ENCODE results near the gene TMCC3. TPM values are rescaled to one million over a fixed set of nuclear protein-coding genes. Genes with fewer than 3 reads are reported as not detected.
"Not testable (repeated sequence)": the region's sequence is repeated elsewhere in the genome, so short reads cannot be mapped to it uniquely, and the experiment has no call there.

TMCC3 gene
- total RNA-seq, 1 donor from 2014 or later = 0.65 TPM

DNA sequence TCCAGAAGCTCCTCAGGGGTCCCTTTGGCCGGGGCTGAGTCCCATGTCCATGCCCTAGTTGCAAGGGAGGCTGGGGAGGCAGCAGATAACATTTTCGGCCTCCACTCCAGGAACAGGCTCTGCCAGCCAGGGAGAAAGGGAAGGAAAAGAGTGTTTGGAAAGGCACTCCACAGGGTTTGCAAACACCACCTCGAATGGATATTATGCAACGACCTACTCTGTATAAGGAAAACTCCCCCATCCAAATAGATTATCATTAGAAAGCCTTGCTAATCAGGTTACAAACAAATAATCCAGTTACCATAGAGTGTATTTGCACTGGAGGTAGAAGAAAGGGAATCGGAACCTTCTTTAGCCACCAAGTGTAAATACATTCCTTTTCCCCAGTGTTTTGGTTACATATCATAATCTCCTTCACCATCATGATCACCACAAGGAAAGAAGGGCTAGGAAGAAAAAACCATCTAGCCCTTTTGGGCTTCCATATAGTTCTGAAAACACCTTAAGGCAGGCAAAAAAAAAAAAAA, 40.4 kb downstream of the TMCC3 start:
- Mint-ChIP-seq H3K4me1 (ENCODE audit: low read depth) (no peaks in the 10 kb centered on the region), H3K27me3 (ENCODE audit: low read depth) (peaks cover 5% of the 10 kb centered on the region), H3K27ac (ENCODE audit: unreplicated experiment) (no peak overlapping the region), H3K9me3 (ENCODE audit: low read depth) (peaks cover 15% of the 10 kb centered on the region), H3K4me3 (ENCODE audit: unreplicated experiment) (no peak overlapping the region), H3K36me3 (ENCODE audit: low read depth) (peaks cover 4% of the 10 kb centered on the region)
- no peak for TF ChIP-seq CTCF (IDR thresholded peaks at IDR 0.05)
- no peak for DNase-seq (ENCODE audit: low spot score)

DNA sequence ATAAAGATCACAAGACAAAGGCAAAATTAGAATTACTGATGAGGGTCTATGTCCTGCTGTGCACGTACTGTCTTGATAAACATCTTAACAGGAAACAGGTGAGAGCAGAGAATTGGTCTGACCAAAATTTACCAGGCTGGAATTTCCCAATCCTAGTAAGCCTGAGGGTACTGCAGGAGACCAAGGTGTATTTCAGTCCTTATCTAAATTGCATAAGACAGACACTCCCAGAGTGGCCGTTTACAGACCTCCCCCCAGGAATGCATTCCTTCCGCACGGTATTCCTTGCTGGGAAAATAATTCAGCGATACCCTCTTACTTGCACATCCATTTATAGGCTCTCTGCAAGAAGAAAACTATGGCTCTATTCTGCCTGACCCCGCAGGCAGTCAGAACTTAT, 43.5 kb downstream of the TMCC3 start:
- not testable (repeated sequence) for H3K36me3 Mint-ChIP-seq (ENCODE audit: low read depth); H3K27me3 Mint-ChIP-seq (ENCODE audit: low read depth)

GRCh38 chr12:94604366-94604698, 46.0 kb downstream of the TMCC3 start:
- no peak for TF ChIP-seq CTCF (IDR thresholded peaks at IDR 0.05)
- DNase-seq (ENCODE audit: low spot score) = no peak
- H3K36me3 Mint-ChIP-seq (ENCODE audit: low read depth) = peaks cover 4% of the 10 kb centered on the region
- H3K27ac Mint-ChIP-seq (ENCODE audit: unreplicated experiment) = no peak overlapping the region
- H3K9me3 Mint-ChIP-seq (ENCODE audit: low read depth) = peaks cover 15% of the 10 kb centered on the region
- no peak overlapping the region for H3K4me3 Mint-ChIP-seq (ENCODE audit: unreplicated experiment)
- H3K27me3 Mint-ChIP-seq (ENCODE audit: low read depth) = peaks cover 6% of the 10 kb centered on the region
- H3K4me1 Mint-ChIP-seq (ENCODE audit: low read depth) = no peaks in the 10 kb centered on the region

More for the DNA sequence above, 43.5 kb downstream of the TMCC3 start:
- H3K4me3 Mint-ChIP-seq (ENCODE audit: unreplicated experiment); H3K27ac Mint-ChIP-seq (ENCODE audit: unreplicated experiment); DNase-seq (ENCODE audit: low spot score); H3K4me1 Mint-ChIP-seq (ENCODE audit: low read depth): not testable (repeated sequence)
- peaks cover 15% of the 10 kb centered on the region for H3K9me3 Mint-ChIP-seq (ENCODE audit: low read depth)

- H3K36me3 Mint-ChIP-seq (ENCODE audit: low read depth) = peaks cover 4% of the 10 kb centered on the region
- peaks cover 15% of the 10 kb centered on the region for H3K9me3 Mint-ChIP-seq (ENCODE audit: low read depth)
- peaks cover 6% of the 10 kb centered on the region for H3K27me3 Mint-ChIP-seq (ENCODE audit: low read depth)
- DNase-seq (ENCODE audit: low spot score) = no peak
- peak; percentile 76 for TF ChIP-seq CTCF (IDR thresholded peaks at IDR 0.05)
- no peak overlapping the region for H3K4me3 Mint-ChIP-seq (ENCODE audit: unreplicated experiment)
- no peaks in the 10 kb centered on the region for H3K4me1 Mint-ChIP-seq (ENCODE audit: low read depth)
- no peak overlapping the region for H3K27ac Mint-ChIP-seq (ENCODE audit: unreplicated experiment)
These were observed 46.7 kb downstream of the TMCC3 start for GRCh38 chr12:94603434-94604365.

- H3K27ac Mint-ChIP-seq (ENCODE audit: unreplicated experiment) = no peak overlapping the region
- DNase-seq (ENCODE audit: low spot score) = no peak
- no peak overlapping the region for H3K4me3 Mint-ChIP-seq (ENCODE audit: unreplicated experiment)
- peaks cover 13% of the 10 kb centered on the region for H3K9me3 Mint-ChIP-seq (ENCODE audit: low read depth)
- peaks cover 2% of the 10 kb centered on the region for H3K36me3 Mint-ChIP-seq (ENCODE audit: low read depth)
- H3K27me3 Mint-ChIP-seq (ENCODE audit: low read depth) = peaks cover 5% of the 10 kb centered on the region
- TF ChIP-seq CTCF (IDR thresholded peaks at IDR 0.05) = no peak
- H3K4me1 Mint-ChIP-seq (ENCODE audit: low read depth) = no peaks in the 10 kb centered on the region
These were observed 48.3 kb downstream of the TMCC3 start for GRCh38 chr12:94602024-94602423.

- H3K4me3 Mint-ChIP-seq (ENCODE audit: unreplicated experiment); H3K27ac Mint-ChIP-seq (ENCODE audit: unreplicated experiment); H3K27me3 Mint-ChIP-seq (ENCODE audit: low read depth); H3K9me3 Mint-ChIP-seq (ENCODE audit: low read depth); H3K4me1 Mint-ChIP-seq (ENCODE audit: low read depth); H3K36me3 Mint-ChIP-seq (ENCODE audit: low read depth); DNase-seq (ENCODE audit: low spot score): not testable (repeated sequence)
These were observed 49.0 kb downstream of the TMCC3 start for GRCh38 chr12:94601307-94601706.
